CD8-positive, alpha-beta memory T cell (primary cell): ENCODE data around the gene FBXO45. TPM values are rescaled to one million over a fixed set of nuclear protein-coding genes. Genes with fewer than 3 reads are reported as not detected.
A peak's percentile ranks its signal among the peaks of the same experiment; 100 is the strongest.

ENCODE experiments used
- CTCF ChIA-PET: fragments of 350-600 bp; sonication (Branson Sonifier 250); formaldehyde crosslinking; loops from one replicate; lab custom pipeline; 2021; ENCODE audit warnings: antibody characterized with exemption; lab: Charles Lee
- POLR2A ChIA-PET: fragments of 350-600 bp; sonication (Branson Sonifier 250); formaldehyde crosslinking; loops from one replicate; lab custom pipeline; 2021; ENCODE audit warnings: antibody characterized with exemption; lab: Charles Lee
- DNase-seq, 5 donors: peaks; one replicate each; pipeline versions ENCODE4 v3.0.0 to v3.0.0-alpha.2; 2020 to 2022; ENCODE audit warnings: mixed read lengths in 1 of 5
- H3K27ac ChIP-seq: one replicate; pipeline ENCODE4 v1.7.0; 2013; ENCODE audit warnings: low read depth, mild to moderate bottlenecking, low read length, moderate library complexity
- H3K27me3 ChIP-seq: 2 replicates; pipeline ENCODE4 v1.7.0; 2013; ENCODE audit warnings: low read length, mild to moderate bottlenecking; ENCODE audit not compliant: insufficient read depth, poor library complexity, severe bottlenecking
- H3K36me3 ChIP-seq: 2 replicates; pipeline ENCODE4 v1.7.0; 2013; ENCODE audit warnings: mild to moderate bottlenecking, low read length, moderate library complexity; ENCODE audit not compliant: insufficient read depth
- H3K4me1 ChIP-seq: 2 replicates; pipeline ENCODE4 v1.7.0; 2013; ENCODE audit warnings: mild to moderate bottlenecking, low read length, moderate library complexity; ENCODE audit not compliant: insufficient read depth
- H3K4me3 ChIP-seq: 2 replicates; pipeline ENCODE4 v1.7.0; 2013; ENCODE audit warnings: mild to moderate bottlenecking, low read length
- H3K9me3 ChIP-seq: 2 replicates; pipeline ENCODE4 v1.7.0; 2013; ENCODE audit warnings: mild to moderate bottlenecking, low read length
- H3K27ac Mint-ChIP-seq, 8 donors: one replicate each; pipeline ENCODE4 v1.8.0; 2020 to 2021; ENCODE audit warnings: mixed read lengths in 8 of 8, mild to moderate bottlenecking in 6 of 8, inconsistent platforms in 3 of 8, moderate library complexity in 3 of 8
- H3K27me3 Mint-ChIP-seq, 2 donors: one replicate each; pipeline ENCODE4 v1.8.0; 2020 to 2021; ENCODE audit warnings: mixed read lengths in 2 of 2, mild to moderate bottlenecking in 1 of 2, moderate library complexity in 1 of 2
- H3K36me3 Mint-ChIP-seq, 3 donors: one replicate each; pipeline ENCODE4 v1.8.0; 2020 to 2021; ENCODE audit warnings: mixed read lengths in 3 of 3, inconsistent platforms in 1 of 3, mild to moderate bottlenecking in 1 of 3
- H3K4me1 Mint-ChIP-seq, 3 donors: one replicate each; pipeline ENCODE4 v1.8.0; 2020 to 2021; ENCODE audit warnings: mixed read lengths in 3 of 3, inconsistent platforms in 1 of 3, mild to moderate bottlenecking in 1 of 3
- H3K4me3 Mint-ChIP-seq, 7 donors: one replicate each; pipeline ENCODE4 v1.8.0; 2020 to 2021; ENCODE audit warnings: mixed read lengths in 7 of 7, mild to moderate bottlenecking in 6 of 7, moderate library complexity in 4 of 7, inconsistent platforms in 2 of 7
- H3K9me3 Mint-ChIP-seq, 5 donors: one replicate each; pipeline ENCODE4 v1.8.0; 2020 to 2022; ENCODE audit warnings: mixed read lengths in 5 of 5, mild to moderate bottlenecking in 3 of 5, moderate library complexity in 2 of 5, inconsistent platforms in 1 of 5
- polyA plus RNA-seq: library from polyadenylated mRNA; unstranded; fragments of 300-500 nt; fragmentation: Illumina TruSeq; gene quantifications from one replicate; pipeline ENCODE4 v1.2.3, GENCODE V29; 2021
- total RNA-seq, 2 experiments: library from RNA; stranded (reverse); gene quantifications; one replicate each; pipeline ENCODE4 v1.2.3, GENCODE V29; 2021

Gene FBXO45
- total and polyA plus RNA-seq, 3 experiments from 2014 or later = 5.6 to 30.1 (median 29.3) TPM

DNA sequence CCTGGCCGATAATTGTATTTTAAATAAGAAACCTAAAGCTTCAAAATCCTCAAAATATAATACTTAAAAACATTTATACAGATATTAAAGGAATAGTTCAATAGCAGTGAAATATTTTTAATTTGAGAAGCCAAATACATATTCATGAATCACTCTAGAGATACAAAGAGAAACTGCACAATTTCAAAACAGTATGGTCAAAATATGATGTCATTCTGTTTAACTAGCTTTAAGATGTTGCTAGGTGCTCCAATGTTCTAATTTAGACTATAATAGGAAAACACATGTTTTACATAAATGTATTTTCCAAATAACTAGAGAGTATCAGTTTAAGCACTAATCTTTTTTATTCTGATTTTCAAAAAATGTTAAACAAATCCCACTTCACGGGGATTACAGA is 60.8 kb downstream of the FBXO45 start:
- Histone ChIP-seq H3K4me1 (peaks cover 45% of the 10 kb centered on the region), H3K27ac (no peak overlapping the region), H3K27me3 (no peaks in the 10 kb centered on the region), H3K9me3 (no peaks in the 10 kb centered on the region), H3K4me3 (no peak overlapping the region), H3K36me3 (no peaks in the 10 kb centered on the region)
- Mint-ChIP-seq H3K27ac (peak overlapping the region in 7 of 8 donors; percentile 61 to 96 (median 81)), H3K27me3 (no peaks in the 10 kb centered on the region), H3K4me3 (peak overlapping the region in 2 of 7 donors; percentile 65 to 84), H3K36me3 (peaks cover 0 to 6% (median 1%) of the 10 kb centered on the region in 3 donors), H3K9me3 (no peaks in the 10 kb centered on the region), H3K4me1 (peaks cover 52 to 65% (median 60%) of the 10 kb centered on the region in 3 donors)
- ChIA-PET POLR2A (no interaction called here), CTCF (interaction anchor here (0.6 to 2.8 kb wide), 3 partner anchors 10 to 84 kb away, joined by 3 to 9 read pairs (median 3); no protein-coding TSS in a partner anchor)
- no peak for DNase-seq

DNA sequence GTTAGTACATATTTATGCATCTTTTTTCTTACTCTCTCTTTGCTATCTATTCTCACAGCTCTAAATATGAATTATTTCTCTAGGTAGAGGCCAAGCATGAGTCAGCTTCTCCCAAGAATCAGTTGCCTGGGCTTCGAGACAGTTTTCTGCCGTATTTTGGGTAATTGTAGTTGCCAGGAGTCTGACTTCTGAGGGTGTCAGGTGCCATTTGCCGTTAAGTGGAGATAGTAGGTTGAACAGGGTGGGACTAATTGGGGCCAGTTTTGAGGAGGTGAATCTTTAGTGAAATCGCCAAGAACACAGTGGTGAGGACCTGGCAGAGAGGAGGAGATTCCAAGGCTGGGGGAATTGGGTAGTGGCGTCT is 63.2 kb downstream of the FBXO45 start:
- peak overlapping the region; percentile 88 to 96 (median 96) for H3K27ac Mint-ChIP-seq
- Histone ChIP-seq H3K9me3 (no peaks in the 10 kb centered on the region), H3K4me3 (peak overlapping the region; percentile 66), H3K27ac (peak overlapping the region; percentile 73), H3K36me3 (no peaks in the 10 kb centered on the region), H3K27me3 (no peaks in the 10 kb centered on the region), H3K4me1 (peaks cover 36% of the 10 kb centered on the region)
- H3K4me3 Mint-ChIP-seq = peak overlapping the region; percentile 81 to 93 (median 84)
- H3K4me1 Mint-ChIP-seq = peaks cover 46 to 59% (median 54%) of the 10 kb centered on the region in 3 donors
- H3K9me3 Mint-ChIP-seq = no peaks in the 10 kb centered on the region
- H3K27me3 Mint-ChIP-seq = no peaks in the 10 kb centered on the region
- ChIA-PET CTCF (interaction anchor here (0.9 to 3.1 kb wide), 9 partner anchors 8 to 103 kb away, joined by 3 to 27 read pairs (median 5); partner anchors contain the start of gene NRROS), POLR2A (interaction anchor here (0.6 to 3.1 kb wide), 8 partner anchors 9 to 108 kb away, joined by 3 to 20 read pairs (median 6); partner anchors contain the start of genes CEP19 and PIGX)
- H3K36me3 Mint-ChIP-seq = peaks cover 0 to 6% (median 0%) of the 10 kb centered on the region in 3 donors
- no peak for DNase-seq

GRCh38 chr3:196632046-196632751 is 63.7 kb downstream of the FBXO45 start:
- Histone ChIP-seq H3K27me3 (no peaks in the 10 kb centered on the region), H3K36me3 (no peaks in the 10 kb centered on the region), H3K9me3 (no peaks in the 10 kb centered on the region), H3K4me3 (peak overlapping the region; percentile 66), H3K27ac (peak overlapping the region; percentile 73), H3K4me1 (peaks cover 36% of the 10 kb centered on the region)
- peak overlapping the region; percentile 88 to 96 (median 96) for H3K27ac Mint-ChIP-seq
- ChIA-PET POLR2A (interaction anchor here (0.7 to 3.1 kb wide), 7 partner anchors 9 to 107 kb away, joined by 3 to 20 read pairs (median 4); partner anchors contain the start of genes CEP19 and PIGX), CTCF (interaction anchor here (0.9 to 3.1 kb wide), 9 partner anchors 8 to 104 kb away, joined by 3 to 27 read pairs (median 5); partner anchors contain the start of gene NRROS)
- H3K4me1 Mint-ChIP-seq = peaks cover 46 to 60% (median 54%) of the 10 kb centered on the region in 3 donors
- H3K36me3 Mint-ChIP-seq = peaks cover 0 to 6% (median 0%) of the 10 kb centered on the region in 3 donors
- no peaks in the 10 kb centered on the region for H3K9me3 Mint-ChIP-seq
- DNase-seq = peak; percentile 82 to 94 (median 92)
- H3K27me3 Mint-ChIP-seq = no peaks in the 10 kb centered on the region
- peak overlapping the region; percentile 81 to 93 (median 84) for H3K4me3 Mint-ChIP-seq

GRCh38 chr3:196633555-196634151 is 65.2 kb downstream of the FBXO45 start:
- POLR2A ChIA-PET = interaction anchor here (0.6 kb wide), 1 partner anchor 20 kb away, joined by 3 read pairs; no protein-coding TSS in a partner anchor
- Histone ChIP-seq H3K4me3 (no peak overlapping the region), H3K27me3 (no peaks in the 10 kb centered on the region), H3K27ac (peak overlapping the region; percentile 51), H3K4me1 (peaks cover 38% of the 10 kb centered on the region), H3K36me3 (no peaks in the 10 kb centered on the region), H3K9me3 (no peaks in the 10 kb centered on the region)
- peak overlapping the region; percentile 60 to 89 (median 81) for H3K4me3 Mint-ChIP-seq
- H3K9me3 Mint-ChIP-seq = no peaks in the 10 kb centered on the region
- no peaks in the 10 kb centered on the region for H3K27me3 Mint-ChIP-seq
- H3K36me3 Mint-ChIP-seq = peaks cover 0 to 6% (median 0%) of the 10 kb centered on the region in 3 donors
- DNase-seq = no peak
- CTCF ChIA-PET = interaction anchor here (1.1 to 3.1 kb wide), 2 partner anchors 9 to 25 kb away, joined by 4 to 27 read pairs; no protein-coding TSS in a partner anchor
- peak overlapping the region; percentile 63 to 97 (median 96) for H3K27ac Mint-ChIP-seq
- peaks cover 52 to 74% (median 68%) of the 10 kb centered on the region in 3 donors for H3K4me1 Mint-ChIP-seq

- no peaks in the 10 kb centered on the region for H3K36me3 ChIP-seq
- no peaks in the 10 kb centered on the region for H3K9me3 ChIP-seq
- H3K27me3 ChIP-seq = no peaks in the 10 kb centered on the region
- H3K4me3 Mint-ChIP-seq = peak overlapping the region in 1 of 7 donors; percentile 64
- H3K27ac Mint-ChIP-seq = peak overlapping the region in 3 of 8 donors; percentile 57 to 96 (median 58)
- H3K4me1 Mint-ChIP-seq = peaks cover 57 to 80% (median 74%) of the 10 kb centered on the region in 3 donors
- H3K4me1 ChIP-seq = peaks cover 44% of the 10 kb centered on the region
- no peak overlapping the region for H3K27ac ChIP-seq
- ChIA-PET POLR2A (no interaction called here), CTCF (interaction anchor here (1.4 kb wide), 1 partner anchor 24 kb away, joined by 6 read pairs; no protein-coding TSS in a partner anchor)
- DNase-seq = no peak
- H3K4me3 ChIP-seq = no peak overlapping the region
- H3K27me3 Mint-ChIP-seq = no peaks in the 10 kb centered on the region
- H3K36me3 Mint-ChIP-seq = peaks cover 0 to 6% (median 0%) of the 10 kb centered on the region in 3 donors
- no peaks in the 10 kb centered on the region for H3K9me3 Mint-ChIP-seq
These were observed 65.8 kb downstream of the FBXO45 start for GRCh38 chr3:196634224-196634623.

DNA sequence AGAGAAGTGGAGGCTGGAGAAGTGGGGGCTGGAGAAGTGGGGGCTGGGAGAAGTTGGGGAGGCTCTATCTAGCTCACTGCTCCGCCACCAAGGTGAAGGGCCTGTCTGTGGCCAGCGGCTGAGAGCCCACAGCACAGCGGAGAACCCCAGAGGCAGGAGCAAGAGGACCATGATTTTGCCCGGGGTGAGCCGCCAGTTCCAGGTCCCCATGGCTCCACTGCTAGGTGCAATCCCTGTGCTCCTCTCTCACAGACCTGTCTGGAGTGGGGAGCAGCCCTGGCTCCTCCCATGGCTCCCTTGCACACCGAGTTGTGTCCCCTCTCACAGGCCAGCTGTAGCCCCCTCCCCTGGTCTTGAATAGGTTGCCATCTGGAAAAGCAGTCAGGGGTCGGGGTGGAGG is 66.4 kb downstream of the FBXO45 start:
- Histone ChIP-seq H3K27me3 (no peaks in the 10 kb centered on the region), H3K36me3 (no peaks in the 10 kb centered on the region), H3K4me1 (peaks cover 39% of the 10 kb centered on the region), H3K4me3 (no peak overlapping the region), H3K27ac (no peak overlapping the region), H3K9me3 (no peaks in the 10 kb centered on the region)
- H3K27me3 Mint-ChIP-seq = no peaks in the 10 kb centered on the region
- no peak overlapping the region for H3K4me3 Mint-ChIP-seq
- ChIA-PET POLR2A (no interaction called here), CTCF (interaction anchor here (1.4 kb wide), 1 partner anchor 25 kb away, joined by 6 read pairs; no protein-coding TSS in a partner anchor)
- H3K27ac Mint-ChIP-seq = peak overlapping the region in 4 of 8 donors; percentile 63 to 79 (median 73)
- DNase-seq = no peak
- H3K9me3 Mint-ChIP-seq = no peaks in the 10 kb centered on the region
- H3K4me1 Mint-ChIP-seq = peaks cover 54 to 75% (median 69%) of the 10 kb centered on the region in 3 donors
- H3K36me3 Mint-ChIP-seq = peaks cover 0 to 8% (median 0%) of the 10 kb centered on the region in 3 donors

DNA sequence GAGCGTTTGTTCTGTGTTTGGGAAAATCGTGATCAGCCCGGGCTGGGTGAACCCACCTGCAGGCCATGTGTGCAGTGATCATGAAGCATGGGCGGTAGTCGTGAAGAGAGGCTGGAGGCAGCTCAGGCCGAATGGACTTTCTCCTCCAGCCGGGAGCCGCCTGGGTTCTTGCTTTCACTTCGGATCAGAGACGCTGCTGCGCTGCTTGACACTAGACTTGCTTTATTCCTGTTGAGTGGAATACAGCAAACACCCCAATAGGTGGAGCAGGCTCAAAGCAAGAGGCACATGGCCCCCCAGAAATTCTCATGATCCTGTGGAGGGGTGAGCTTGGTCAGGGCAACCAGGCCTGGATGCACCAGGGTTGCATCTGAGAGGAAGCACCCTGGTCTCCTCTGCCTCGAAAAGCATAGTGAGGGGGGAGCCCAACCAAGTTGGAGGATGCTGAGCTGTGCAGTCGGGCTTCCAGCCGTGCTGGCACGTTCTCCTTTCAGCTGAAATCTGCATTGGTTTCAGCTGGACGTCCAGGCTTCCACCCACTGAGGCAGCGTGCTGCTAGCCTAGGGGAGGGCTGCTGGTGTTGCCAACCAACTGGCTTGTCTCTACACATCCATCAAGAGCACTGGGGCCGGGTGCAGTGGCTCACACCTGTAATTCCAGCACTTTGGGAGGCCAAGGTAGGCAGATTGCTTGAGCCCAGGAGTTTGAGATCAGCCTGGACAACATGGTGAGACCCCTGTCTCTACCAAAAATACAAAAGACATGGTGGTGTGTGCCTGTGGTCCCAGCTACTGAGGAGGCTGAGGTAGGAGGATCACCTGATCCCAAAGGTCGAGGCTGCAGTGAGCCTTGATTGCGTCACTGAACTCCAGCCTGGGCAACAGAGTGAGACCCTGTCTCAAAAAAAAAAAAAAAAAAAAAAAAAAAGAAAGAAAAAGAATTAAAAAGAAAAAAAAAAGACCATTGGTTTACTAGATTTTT is 68.2 kb downstream of the FBXO45 start:
- H3K9me3 Mint-ChIP-seq = no peaks in the 10 kb centered on the region
- no peaks in the 10 kb centered on the region for H3K27me3 ChIP-seq
- peak overlapping the region; percentile 15 to 95 (median 74) for H3K27ac Mint-ChIP-seq
- H3K9me3 ChIP-seq = no peaks in the 10 kb centered on the region
- H3K27ac ChIP-seq = no peak overlapping the region
- no peaks in the 10 kb centered on the region for H3K36me3 ChIP-seq
- no peak overlapping the region for H3K4me3 ChIP-seq
- peak overlapping the region in 5 of 7 donors; percentile 11 to 88 (median 53) for H3K4me3 Mint-ChIP-seq
- H3K4me1 Mint-ChIP-seq = peaks cover 52 to 74% (median 68%) of the 10 kb centered on the region in 3 donors
- ChIA-PET CTCF (interaction anchor here (1.4 to 1.9 kb wide), 3 partner anchors 13 to 347 kb away, joined by 3 to 8 read pairs (median 4); no protein-coding TSS in a partner anchor), POLR2A (interaction anchor here (0.6 kb wide), 1 partner anchor 371 kb away, joined by 3 read pairs; no protein-coding TSS in a partner anchor)
- DNase-seq = no peak
- peaks cover 0 to 13% (median 0%) of the 10 kb centered on the region in 3 donors for H3K36me3 Mint-ChIP-seq
- no peaks in the 10 kb centered on the region for H3K27me3 Mint-ChIP-seq
- peaks cover 36% of the 10 kb centered on the region for H3K4me1 ChIP-seq
